ENCODE data around the gene CAV3.

DNA sequence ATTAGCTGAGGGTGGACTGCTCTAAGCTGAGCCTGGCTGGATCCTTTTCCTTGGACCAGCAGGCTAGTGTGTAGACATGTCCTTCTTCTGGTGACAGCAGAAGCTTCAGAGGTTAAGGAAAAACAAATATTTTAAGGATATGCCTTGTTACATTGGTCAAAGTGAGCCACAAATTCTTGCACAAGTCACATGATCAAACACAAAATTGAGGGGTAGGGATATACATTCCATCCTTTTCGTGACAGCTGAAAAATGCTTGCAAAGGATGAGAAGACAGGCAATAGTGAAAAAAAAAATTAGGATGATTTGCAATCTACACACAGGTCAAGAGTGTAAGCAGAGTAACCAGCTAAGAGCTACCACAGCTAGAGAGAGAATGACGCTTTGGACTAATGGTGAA lies 56.9 kb downstream of the CAV3 start:
- TF ChIP-seq, protein P1, sequence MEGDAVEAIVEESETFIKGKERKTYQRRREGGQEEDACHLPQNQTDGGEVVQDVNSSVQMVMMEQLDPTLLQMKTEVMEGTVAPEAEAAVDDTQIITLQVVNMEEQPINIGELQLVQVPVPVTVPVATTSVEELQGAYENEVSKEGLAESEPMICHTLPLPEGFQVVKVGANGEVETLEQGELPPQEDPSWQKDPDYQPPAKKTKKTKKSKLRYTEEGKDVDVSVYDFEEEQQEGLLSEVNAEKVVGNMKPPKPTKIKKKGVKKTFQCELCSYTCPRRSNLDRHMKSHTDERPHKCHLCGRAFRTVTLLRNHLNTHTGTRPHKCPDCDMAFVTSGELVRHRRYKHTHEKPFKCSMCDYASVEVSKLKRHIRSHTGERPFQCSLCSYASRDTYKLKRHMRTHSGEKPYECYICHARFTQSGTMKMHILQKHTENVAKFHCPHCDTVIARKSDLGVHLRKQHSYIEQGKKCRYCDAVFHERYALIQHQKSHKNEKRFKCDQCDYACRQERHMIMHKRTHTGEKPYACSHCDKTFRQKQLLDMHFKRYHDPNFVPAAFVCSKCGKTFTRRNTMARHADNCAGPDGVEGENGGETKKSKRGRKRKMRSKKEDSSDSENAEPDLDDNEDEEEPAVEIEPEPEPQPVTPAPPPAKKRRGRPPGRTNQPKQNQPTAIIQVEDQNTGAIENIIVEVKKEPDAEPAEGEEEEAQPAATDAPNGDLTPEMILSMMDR (conservative IDR thresholded peaks at IDR 0.05; ENCODE audit: low read depth, low read length): no peak
- TF ChIP-seq EZH2 (IDR thresholded peaks at IDR 0.05; ENCODE audit: low read length, unreplicated experiment) (no peak), EZH2phosphoT487 (IDR thresholded peaks at IDR 0.05; ENCODE audit: borderline replicate concordance, low read length) (no peak)
